GM19328 (cell line): ENCODE results near the gene GNL3.
A peak's percentile ranks its signal among the peaks of the same experiment; 100 is the strongest.

Experiments used
- ATAC-seq: cut with Tn5 transposase; IDR thresholded peaks from one replicate; pipeline ENCODE4 v1.9.1; 2021; ENCODE audit warnings: mild to moderate bottlenecking, moderate library complexity; ENCODE audit not compliant: unreplicated experiment

GNL3 gene

DNA sequence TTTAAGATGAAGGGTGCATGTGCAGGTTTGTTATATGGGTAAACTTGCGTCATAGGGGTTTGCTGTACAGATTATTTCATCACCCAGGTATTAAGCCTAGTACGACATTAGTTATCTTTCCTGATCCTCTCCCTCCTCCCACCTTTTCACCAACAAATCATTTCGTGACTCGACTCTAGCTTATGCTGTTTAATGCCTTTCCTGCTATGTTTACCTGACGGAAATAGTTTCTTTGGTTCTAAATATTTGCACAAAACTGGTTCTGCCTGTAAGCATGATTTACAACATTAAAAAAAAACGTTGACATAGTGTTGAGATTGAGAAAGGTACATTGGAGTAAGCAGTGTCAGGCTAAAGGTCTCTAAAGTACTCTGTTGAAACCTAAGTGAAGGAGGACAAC, 2.4 kb downstream of the GNL3 start:
- ATAC-seq = no peak

DNA sequence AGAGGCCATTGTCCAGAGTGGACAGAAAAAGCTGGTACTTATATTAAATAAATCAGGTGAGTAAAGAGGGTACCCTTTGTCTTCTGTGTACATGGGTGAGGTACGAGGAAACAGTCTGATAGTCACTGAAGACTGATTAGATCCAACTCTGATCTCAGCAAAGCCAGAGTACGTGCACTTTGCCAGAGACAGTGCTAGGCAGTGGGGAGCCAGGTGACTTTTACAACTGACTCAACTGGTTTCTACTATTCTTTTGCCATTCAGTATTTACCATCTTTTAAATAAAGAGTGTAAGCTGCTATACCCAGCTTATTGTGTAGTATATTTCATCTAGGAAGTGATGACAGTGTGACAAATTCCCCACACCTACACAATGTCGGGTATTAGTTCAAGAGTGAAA, 3.3 kb downstream of the GNL3 start:
- no peak for ATAC-seq

DNA sequence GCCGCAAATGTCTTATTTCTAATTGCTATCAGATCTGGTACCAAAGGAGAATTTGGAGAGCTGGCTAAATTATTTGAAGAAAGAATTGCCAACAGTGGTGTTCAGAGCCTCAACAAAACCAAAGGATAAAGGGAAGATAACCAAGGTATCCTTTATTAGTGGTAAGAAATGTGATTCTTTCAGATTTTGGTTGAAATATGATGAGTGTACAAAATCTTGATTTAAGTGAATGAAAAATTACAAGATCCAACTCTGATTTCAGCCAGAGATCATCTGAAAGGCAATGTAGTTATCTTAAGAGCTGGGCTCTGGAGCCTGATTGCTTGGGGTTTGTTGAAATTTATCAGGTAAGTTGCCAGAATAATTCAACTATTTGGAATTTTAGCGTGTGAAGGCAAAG, 4.7 kb downstream of the GNL3 start:
- ATAC-seq = no peak

DNA sequence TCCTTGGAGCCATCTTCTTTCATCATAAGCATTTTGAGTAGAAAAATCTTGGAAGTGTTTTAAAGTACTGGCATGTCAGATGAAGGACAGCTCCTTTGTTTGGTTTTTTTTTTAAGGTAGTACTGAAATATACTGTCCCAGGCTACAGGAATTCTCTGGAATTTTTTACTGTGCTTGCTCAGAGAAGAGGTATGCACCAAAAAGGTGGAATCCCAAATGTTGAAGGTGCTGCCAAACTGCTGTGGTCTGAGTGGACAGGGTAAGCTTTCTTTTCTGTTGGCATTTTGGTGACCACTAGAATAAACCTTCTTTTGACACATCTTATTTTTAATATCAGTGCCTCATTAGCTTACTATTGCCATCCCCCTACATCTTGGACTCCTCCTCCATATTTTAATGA, 7.2 kb downstream of the GNL3 start:
- no peak for ATAC-seq

DNA sequence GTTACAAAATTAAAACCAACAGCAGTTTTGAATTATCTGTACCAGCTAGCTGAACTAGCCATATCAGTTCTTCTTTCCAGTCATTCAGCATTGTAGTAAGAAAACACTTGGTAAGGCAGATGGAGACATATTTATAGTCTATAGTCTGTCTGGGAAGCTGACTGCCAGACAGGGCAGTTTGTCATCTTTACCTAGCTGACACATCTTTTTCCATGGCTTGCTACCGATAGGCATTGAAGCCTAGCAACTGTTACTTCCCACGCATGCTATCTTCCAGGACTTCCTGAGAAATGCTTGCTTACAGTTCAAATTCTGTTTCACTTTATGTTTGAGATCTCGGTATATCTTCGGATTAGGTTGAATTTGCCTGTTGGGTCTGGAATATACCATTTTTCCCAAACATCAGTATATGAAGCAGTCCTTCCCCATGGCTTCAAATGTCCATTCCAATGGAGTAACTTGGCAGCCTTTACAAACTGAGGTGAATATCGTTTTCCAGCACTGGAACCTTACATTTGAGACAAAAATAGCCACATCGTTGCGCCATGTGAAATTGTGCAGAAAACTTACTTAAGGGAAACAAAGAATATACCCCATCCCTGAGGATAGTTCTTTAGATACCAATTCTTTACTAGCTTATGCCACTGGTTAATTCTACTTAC, 8.8 kb downstream of the GNL3 start:
- no peak for ATAC-seq

DNA sequence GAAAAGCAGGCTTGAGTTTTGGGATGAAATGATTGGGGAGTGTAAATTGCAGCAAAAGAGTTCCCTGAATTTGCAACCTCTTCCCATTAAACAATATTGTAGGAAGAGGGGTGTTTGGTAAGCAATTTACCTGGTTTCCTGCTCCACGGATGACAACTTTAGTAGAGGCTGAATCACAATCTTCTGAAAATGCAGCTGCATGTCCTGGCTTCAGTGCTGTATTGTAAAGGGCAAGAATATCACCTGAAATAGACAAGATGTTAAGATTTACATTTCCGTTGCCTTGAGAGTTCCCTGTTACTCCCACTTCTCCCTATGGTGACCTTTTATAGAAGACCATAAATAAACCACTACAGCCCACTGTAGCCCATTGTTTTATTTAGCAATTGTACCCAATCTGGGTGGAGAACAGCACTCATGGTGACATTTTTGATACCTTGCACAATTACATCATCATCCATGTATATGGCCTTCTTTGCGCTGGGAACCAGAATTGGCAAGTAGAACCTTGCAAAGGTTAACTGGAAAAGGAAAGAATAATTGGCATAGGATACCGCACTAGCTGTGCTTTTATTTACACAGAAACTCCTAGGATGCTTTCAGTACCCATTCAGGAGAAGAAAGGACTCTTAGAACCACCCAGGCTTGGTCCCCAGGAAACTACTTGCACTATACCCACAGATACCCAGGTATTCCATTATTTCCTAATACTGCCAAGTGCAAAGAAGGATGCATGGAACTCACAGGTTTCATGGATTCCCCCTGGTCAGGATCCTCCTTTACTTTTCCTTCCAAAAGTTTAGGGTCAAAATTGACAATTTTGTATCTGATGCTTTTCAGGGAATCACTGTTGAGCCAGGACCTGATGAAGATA, 10.2 kb downstream of the GNL3 start:
- no peak for ATAC-seq

DNA sequence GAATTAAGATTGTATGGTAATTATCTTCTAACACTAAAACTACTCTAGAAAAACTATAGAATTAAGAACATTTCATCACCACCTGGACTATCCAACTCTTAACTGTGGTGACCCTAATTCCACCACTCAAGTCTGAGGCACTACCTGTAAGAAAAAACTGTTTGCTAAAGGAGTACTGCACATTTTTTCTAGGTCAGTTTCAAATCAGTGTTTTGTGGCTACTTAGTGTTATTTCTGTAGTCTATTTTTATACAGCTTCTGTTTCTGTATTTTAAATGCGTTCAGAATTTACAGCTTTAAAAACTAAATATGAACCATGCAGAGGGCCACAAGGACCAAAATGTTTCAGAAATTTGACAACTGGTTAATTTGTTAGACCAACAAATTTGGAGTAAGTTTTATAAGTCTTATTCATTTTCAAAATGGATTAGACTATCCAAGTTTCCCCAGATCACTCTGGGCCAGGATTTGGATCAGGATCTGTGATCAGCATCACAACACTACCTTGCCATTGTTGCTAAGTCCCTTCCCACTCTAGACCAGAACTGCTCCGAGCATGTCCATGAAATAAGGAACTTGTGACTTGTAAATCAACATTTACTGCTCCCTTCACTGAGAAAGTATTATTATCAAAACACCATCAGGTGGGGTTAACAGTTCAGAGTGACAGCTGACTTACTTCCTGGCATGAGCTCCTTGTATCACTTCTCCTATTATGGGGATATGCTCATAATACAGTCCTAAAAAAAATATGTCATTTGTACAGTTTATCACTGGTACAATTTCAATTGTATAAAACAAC, 11.2 kb downstream of the GNL3 start:
- ATAC-seq = no peak

DNA sequence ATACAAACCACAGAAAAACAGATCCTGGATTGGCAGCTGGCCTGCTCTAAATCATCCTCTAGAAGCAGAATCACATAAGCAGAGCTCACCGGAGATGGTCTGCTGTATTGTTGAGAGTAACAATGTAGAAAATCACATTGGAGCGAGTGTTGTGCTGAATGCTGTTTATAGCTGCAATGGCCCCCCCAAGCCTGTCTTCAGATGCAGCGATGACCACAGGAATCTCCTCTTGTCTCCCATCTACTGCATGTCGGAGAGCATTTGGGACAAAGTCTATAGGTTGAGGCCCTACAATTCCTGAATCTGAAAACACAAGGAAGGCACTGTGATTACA, 11.8 kb downstream of the GNL3 start:
- ATAC-seq = no peak

DNA sequence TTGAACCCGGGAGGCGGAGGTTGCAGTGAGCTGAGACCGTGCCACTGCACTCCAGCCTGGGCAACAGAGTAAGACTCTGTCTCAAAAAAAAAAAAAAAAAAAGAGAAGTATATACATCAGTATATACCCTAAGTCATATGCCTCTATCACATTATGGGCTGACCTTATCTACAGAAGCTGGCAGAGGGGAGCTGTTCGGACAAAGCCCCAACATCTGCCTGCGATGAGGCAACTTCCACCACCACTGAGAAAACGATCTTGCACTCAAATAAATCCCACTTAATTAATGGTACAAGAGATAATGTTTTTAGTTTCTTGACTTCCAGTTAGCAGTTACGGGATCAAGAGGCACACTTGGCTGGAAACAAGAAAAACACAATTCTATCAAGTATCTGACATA, 17.5 kb downstream of the GNL3 start:
- ATAC-seq = no peak

DNA sequence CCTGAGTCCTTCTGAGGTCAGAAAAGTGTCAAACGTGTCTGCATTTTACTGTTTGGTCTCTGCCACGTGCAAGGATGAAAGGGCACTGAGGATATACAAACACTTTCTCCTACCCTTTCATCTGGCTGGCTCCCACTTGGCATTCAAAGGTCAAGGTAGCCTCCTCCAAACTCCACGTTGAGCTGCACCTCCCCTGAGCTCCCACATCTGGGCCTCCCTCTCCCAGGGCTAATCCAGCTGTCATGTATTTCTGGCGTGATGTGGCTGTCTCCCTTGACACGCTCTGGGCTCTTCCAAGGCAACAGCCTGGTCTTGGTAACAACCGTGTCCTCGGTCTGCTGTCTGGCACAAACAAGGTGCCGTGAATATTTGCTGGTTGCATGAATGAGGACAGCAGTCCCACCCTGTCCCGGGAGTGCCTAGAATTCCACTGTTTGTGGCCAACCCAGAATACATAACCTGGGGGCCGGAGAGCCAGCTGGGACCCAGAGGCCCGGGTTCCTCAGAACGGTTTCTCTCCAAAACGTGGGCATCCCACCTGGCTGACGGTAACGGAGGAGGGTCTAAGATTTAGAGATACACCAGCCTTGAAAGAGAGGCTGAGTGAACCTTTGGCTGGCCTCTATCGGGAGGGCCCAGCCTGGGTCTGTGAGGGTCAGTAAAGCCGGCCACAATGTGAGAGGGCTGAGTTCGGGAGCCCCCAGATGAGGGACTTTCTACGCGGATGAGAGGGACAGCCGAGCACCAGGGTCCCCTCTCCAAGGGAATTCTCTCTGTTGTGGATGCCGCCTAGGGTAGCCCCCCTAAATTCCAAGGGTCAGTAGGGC, 19.0 kb downstream of the GNL3 start:
- ATAC-seq = no peak

DNA sequence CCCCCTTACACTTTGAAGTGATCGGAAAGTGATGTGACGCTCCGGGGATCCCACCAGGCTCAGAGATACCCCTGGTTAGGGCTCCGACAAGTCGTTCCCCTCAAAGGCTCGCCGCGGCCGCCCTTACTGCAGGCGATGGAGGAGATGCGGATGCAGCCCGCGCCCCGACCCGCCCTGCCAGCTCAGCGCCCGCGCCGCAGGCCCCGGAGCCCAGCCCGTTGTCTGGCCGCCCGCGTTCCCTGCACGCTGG, 19.5 kb downstream of the GNL3 start:
- no peak for ATAC-seq

DNA sequence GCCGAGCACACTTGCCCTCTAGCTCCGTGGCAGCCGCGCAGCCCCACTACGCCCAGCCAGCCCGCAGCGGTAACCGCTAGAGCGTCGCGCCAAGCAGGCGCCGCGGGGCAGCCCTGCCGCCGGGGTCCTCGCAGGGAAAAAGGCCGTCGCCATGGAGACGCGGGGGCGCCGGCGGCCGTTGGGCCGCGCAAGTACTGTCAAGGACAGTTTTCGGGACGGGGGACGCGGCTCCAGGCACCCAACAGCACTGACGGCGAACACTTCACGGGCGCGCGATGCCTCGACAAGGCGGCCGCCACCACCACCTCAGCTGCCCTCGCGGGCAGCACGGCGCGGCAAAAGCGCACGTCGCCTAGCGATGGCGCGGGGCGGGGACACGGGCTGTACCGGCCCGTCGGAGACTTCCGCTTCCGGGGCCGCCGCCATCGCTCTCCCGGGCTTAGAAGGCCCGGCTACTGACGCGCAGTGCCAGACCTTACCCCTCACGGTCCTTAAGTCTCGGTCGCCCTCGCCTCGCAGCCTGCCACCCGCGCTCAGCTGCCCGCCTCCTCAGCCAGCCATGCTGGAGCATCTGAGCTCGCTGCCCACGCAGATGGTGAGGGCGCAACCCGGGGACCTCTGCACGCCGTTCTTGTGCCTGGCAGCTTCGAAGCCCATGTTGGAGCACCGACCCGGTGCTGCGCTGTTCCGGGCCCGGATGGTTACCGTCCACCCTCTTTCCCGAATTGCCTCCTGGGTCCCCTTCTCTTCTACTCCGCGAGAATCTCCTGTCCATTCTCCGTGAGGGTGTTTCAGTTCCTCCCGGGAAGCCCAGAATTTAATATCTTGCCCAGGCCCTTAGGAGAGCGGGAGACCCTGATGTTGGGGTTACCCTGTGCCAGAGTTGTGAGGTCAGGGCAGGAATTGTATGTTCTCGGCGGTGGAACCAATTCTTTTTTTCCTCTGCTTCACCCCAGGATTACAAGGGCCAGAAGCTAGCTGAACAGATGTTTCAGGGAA, 20.2 kb downstream of the GNL3 start, which contains the start of the genes GLT8D1 and SPCS1:
TSS of gene GLT8D1 (minus strand) at position 104 of the 999 bp plus-strand sequence. CDS start 5,331 bp downstream, outside the sequence.
TSS of gene SPCS1 (plus strand) at position 419 of the 999 bp plus-strand sequence. CDS start at position 560, 141 bp downstream.
- ATAC-seq = peak; percentile 76

DNA sequence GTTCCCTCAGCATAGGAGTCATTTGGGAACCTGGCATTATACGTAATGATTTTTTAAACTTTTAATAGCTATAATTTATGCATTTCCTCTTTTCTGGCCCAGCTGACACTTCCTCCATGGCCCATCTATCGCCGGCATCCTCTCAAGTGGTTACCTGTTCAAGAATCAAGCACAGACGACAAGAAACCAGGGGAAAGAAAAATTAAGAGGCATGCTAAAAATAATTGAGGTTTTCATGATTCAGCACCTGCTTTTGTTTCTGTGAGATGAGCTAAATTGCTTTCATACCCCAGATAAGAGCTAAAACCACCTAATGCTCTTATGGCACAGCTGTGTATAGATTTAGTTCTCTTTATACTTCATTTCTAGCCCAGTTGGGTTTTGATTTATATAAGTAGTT, 21.8 kb downstream of the GNL3 start:
- ATAC-seq = no peak

DNA sequence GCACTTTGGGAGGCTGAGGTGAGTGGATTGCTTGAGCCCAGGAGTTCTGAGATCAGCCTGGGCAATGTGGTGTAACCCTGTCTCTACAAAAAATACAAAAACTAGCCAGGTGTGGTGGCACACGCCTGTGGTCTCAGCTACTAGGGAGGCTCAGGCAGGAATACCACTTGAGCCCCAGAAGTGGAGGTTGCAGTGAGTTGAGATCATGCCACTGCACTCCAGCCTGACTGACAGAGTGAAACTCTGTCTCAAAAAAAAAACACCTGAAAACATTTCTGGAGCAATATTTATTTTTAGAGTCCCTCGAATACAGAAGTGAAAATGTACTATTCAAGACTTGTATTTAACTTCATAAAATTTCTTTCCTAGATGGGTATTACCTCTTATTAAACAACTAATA, 24.7 kb downstream of the GNL3 start:
- ATAC-seq = no peak

DNA sequence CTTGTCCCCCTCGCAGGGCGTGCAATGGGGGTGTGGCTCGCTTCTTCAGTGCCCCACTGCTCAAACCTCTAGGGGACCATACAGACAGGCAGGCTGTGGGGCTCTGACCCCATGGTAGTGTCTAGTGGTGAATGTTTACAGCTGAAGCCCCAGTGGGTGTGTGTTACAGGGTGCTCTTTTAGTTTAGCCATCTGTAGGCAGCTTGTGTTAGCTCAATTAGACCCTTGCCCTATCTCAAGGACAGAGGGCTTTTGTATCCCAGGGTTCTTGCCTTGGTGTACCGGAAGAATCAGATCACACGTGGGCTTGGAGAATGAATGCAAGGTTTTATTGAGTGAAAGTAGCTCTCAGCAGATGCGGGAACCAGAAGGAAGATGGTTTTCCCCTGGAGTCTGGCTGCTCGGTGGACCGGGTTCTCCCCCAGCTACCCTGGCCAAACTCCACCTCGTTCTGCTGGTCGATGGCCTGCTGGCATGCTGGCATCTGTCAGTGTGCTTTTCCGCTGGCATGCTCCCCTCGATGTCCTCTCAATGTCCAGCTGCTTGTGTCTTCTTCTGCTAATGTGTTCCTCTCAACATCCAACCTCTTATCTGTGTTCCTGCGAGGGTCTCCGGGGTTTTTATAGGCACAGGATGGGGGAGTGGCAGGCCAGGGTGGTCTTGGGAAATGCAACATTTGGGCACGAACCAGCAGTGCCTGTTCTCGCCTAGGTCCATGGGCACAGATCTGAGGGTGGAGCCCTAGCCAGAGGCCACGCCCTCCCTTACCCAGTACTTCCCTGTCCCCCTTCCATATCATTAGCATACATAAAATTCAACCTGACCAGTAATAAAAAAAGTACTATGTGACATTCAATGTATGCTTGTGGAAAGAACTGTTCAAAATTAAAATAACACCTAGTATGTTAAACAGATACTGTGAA, 26.7 kb downstream of the GNL3 start:
- ATAC-seq = no peak

DNA sequence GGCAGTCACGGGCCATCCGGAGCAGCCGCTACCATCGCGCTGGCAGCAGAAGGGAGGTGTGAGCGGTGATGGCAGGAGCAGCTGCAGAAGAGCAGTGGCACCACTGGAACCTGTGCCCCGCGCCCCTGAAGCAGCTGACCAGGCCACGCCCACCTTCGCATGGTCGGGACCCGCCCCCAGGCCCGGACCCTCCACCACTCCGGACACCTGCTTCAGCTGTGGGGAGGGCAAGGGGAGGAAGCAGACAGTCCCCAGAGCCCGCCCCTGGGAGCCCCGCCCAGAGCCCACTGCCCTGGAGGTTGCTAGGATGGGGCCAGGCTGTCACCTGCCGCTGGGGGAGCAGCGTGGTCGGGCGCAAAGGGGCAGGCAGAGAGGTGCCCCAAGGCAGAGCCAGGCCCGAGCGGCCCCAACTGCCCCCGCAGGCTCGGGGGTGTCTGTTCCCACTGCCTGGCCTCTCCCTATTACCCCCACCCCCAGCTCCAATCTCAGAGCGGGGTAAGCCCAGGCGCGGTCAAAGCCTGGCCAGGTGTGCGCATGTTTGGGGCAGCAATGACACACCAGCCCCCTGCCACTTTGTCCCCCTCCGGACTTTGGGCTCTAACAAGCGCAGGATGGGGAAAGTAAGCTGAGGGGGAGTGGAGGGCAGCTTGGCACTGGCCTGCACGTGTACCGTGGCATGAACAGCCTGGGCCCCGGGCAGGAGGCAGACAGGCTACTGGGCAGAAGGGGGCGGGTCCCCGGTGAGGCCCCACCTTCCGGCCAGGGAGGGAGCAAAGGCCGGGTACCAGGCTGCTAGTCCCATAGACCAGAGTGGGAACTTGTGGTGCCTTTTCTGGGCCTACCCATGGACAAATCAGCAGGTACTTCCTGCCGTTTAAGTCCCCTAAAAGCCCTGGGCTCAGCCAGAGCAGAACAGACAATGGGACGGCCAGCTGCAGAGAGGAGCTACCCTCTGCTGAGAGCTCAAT, 28.8 kb downstream of the GNL3 start:
- no peak for ATAC-seq

DNA sequence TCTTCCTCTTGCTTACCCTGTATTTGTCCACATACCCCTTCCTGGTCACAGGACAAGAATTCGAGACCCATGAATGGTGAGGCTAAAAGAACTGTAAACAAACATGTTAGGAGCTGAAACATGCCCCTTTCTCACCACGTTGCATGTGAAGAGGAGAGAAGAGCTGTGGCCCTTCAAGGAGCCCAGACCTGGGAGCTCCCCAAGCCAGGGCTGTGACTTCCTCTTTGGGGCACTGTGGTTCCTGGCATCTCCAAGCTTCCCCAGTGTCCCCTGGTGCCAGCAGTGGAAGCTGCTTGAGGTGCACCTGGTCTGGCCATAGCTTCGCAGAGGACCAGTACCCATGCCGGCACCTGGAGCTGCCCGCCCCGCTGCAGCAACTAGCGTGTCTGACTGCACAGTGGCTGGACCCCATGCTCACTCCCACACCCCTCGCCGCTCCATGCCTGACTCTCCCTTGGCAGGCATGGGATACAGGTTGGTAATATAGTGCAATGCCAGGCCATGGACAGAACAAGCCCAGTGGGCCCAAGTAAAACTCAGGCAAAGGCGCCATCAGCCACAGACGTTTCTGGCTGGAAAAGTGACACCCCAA, 30.0 kb downstream of the GNL3 start:
- ATAC-seq = no peak
